Prostate gland (tissue), 2 donors: ENCODE data around the gene KRTAP2-4.
"Not testable (repeated sequence)": the region's sequence is repeated elsewhere in the genome, so short reads cannot be mapped to it uniquely, and the experiment has no call there.

Source experiments
- POLR2A ChIP-seq: fragments of 450-650 bp; IDR thresholded peaks from one replicate; pipeline ENCODE4 v1.6.1; 2016; ENCODE audit warnings: antibody characterized with exemption, mild to moderate bottlenecking
- POLR2AphosphoS5 ChIP-seq: sonication (generic); formaldehyde crosslinking; IDR thresholded peaks from one replicate; pipeline ENCODE4 v1.6.1; 2017; ENCODE audit warnings: antibody characterized with exemption
- TF ChIP-seq, protein P1 (sequence below), 4 experiments: fragments of 200-600 bp in 2 of 4; fragments of 450-650 bp in 2 of 4; sonication (generic) in 2 of 4; IDR thresholded peaks; 1 replicate in 3 of 4; 2 replicates in 1 of 4; pipeline ENCODE4 v1.5.1; 2016 to 2019; ENCODE audit warnings: antibody characterized with exemption in 4 of 4, mild to moderate bottlenecking in 2 of 4, moderate library complexity in 2 of 4

DNA sequence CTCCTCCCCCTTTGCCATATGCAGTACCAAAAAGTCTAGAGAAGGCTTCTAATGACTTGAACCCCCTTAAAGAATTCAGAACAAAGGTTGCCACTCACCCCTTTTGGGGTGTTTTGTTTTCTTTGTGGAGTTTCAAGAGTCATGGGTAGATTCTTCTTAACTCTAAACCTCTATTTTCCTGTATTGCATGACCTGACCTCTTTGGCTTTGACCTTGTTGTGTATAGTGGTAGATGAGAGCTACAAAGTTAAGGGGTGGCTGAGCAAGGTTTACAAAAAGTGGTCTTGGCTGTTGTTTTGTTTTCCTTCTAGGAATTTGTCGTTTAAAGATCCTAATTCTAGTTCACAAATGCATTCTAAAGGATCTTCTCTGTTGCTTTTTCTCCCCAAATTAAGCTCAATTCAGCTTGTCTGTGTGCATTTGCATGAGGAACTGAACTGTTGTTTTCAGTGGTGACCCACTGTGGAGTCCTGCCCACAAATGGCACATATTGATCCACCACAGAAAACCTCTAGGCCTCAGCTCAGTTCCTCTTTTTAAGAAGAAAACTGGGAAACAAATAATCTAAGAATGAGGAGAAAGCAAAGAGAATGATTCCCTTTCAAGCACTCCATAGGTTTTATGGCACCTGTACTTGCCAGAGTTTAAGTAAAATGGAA lies 43.2 kb upstream of the KRTAP2-4 start:
- TF ChIP-seq, protein P1, sequence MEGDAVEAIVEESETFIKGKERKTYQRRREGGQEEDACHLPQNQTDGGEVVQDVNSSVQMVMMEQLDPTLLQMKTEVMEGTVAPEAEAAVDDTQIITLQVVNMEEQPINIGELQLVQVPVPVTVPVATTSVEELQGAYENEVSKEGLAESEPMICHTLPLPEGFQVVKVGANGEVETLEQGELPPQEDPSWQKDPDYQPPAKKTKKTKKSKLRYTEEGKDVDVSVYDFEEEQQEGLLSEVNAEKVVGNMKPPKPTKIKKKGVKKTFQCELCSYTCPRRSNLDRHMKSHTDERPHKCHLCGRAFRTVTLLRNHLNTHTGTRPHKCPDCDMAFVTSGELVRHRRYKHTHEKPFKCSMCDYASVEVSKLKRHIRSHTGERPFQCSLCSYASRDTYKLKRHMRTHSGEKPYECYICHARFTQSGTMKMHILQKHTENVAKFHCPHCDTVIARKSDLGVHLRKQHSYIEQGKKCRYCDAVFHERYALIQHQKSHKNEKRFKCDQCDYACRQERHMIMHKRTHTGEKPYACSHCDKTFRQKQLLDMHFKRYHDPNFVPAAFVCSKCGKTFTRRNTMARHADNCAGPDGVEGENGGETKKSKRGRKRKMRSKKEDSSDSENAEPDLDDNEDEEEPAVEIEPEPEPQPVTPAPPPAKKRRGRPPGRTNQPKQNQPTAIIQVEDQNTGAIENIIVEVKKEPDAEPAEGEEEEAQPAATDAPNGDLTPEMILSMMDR (IDR thresholded peaks at IDR 0.05) = not testable (repeated sequence)
- TF ChIP-seq POLR2AphosphoS5, POLR2A: not testable (repeated sequence)
